HG03571 (cell line): Measurements from ENCODE around the gene SEMA4B.
A peak's percentile ranks its signal among the peaks of the same experiment; 100 is the strongest.
"Not testable (repeated sequence)": the region's sequence is repeated elsewhere in the genome, so short reads cannot be mapped to it uniquely, and the experiment has no call there.

ENCODE experiments used
- ATAC-seq: cut with Tn5 transposase; IDR thresholded peaks from one replicate; pipeline ENCODE4 v1.9.1; 2021; ENCODE audit not compliant: unreplicated experiment

Gene SEMA4B

GRCh38 chr15:90201130-90201943, at the start of gene SEMA4B:
Gene SEMA4B, plus strand, starts transcription at chr15:90201330. Its CDS starts 249 bp downstream, at chr15:90201579.
- ATAC-seq, result peak; percentile 86

- no peak for ATAC-seq
These were observed 49.0 kb upstream of the SEMA4B start for GRCh38 chr15:90151989-90152645.

- ATAC-seq, result no peak
These were observed 47.5 kb upstream of the SEMA4B start for GRCh38 chr15:90153658-90154057.

- ATAC-seq, result no peak
These were observed 46.9 kb upstream of the SEMA4B start for GRCh38 chr15:90154246-90154645.

- ATAC-seq, result no peak
These were observed 46.1 kb upstream of the SEMA4B start for GRCh38 chr15:90154861-90155626.

- ATAC-seq, result no peak
These were observed 41.9 kb upstream of the SEMA4B start for GRCh38 chr15:90159213-90159612.

- no peak for ATAC-seq
These were observed 40.1 kb upstream of the SEMA4B start for GRCh38 chr15:90160781-90161727.

- no peak for ATAC-seq
These were observed 39.2 kb upstream of the SEMA4B start for GRCh38 chr15:90161950-90162361.

- no peak for ATAC-seq
These were observed 38.2 kb upstream of the SEMA4B start for GRCh38 chr15:90162956-90163355.

GRCh38 chr15:90164239-90164638, 36.9 kb upstream of the SEMA4B start:
- not testable (repeated sequence) for ATAC-seq

- ATAC-seq, result no peak
These were observed 36.0 kb upstream of the SEMA4B start for GRCh38 chr15:90165157-90165556.

- ATAC-seq, result peak; percentile 73
These were observed 35.3 kb upstream of the SEMA4B start for GRCh38 chr15:90165659-90166489.

GRCh38 chr15:90167121-90167520, 34.0 kb upstream of the SEMA4B start:
- ATAC-seq, result no peak

GRCh38 chr15:90171623-90172022, 29.5 kb upstream of the SEMA4B start:
- ATAC-seq, result no peak

- no peak for ATAC-seq
These were observed 27.8 kb upstream of the SEMA4B start for GRCh38 chr15:90173372-90173771.

GRCh38 chr15:90174140-90174875, 26.8 kb upstream of the SEMA4B start:
- no peak for ATAC-seq

GRCh38 chr15:90177012-90177411, 24.1 kb upstream of the SEMA4B start:
- no peak for ATAC-seq

- ATAC-seq, result no peak
These were observed 22.4 kb upstream of the SEMA4B start for GRCh38 chr15:90178468-90179435.
